22Rv1 (cell line): ENCODE measurements around the gene POLD2.

Experiments used
- H3K27ac ChIP-seq: fragments of 450-650 bp; 2 replicates; pipeline ENCODE4 v1.5.1; 2017
- ZFX ChIP-seq: fragments of 450-650 bp; IDR thresholded peaks from 2 replicates; pipeline ENCODE4 v1.6.1; 2017; ENCODE audit warnings: antibody characterized with exemption, borderline replicate concordance
- TF ChIP-seq, protein P1 (sequence below): fragments of 450-650 bp; IDR thresholded peaks from 2 replicates; pipeline ENCODE4 v1.5.1; 2017; ENCODE audit warnings: mild to moderate bottlenecking

Gene POLD2

DNA sequence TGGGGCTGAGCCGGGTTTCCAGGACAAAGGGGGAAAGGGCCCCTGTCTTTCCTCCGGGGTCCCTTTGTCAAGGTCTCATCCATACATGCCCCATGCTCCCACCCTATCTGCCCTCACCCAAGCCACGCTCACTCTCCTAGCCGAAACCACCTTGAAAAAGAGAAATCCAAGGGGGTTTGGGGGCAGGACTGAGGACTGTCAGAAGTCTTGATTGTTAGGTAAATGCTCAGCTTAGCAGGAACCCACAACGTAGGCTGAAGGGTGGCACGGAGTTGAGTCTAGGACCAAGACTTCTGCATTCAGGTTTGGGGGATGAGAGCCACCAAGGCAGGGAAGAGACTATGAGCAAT lies 57.3 kb downstream of the POLD2 start:
- TF ChIP-seq, protein P1, sequence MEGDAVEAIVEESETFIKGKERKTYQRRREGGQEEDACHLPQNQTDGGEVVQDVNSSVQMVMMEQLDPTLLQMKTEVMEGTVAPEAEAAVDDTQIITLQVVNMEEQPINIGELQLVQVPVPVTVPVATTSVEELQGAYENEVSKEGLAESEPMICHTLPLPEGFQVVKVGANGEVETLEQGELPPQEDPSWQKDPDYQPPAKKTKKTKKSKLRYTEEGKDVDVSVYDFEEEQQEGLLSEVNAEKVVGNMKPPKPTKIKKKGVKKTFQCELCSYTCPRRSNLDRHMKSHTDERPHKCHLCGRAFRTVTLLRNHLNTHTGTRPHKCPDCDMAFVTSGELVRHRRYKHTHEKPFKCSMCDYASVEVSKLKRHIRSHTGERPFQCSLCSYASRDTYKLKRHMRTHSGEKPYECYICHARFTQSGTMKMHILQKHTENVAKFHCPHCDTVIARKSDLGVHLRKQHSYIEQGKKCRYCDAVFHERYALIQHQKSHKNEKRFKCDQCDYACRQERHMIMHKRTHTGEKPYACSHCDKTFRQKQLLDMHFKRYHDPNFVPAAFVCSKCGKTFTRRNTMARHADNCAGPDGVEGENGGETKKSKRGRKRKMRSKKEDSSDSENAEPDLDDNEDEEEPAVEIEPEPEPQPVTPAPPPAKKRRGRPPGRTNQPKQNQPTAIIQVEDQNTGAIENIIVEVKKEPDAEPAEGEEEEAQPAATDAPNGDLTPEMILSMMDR: no peak
- no peak for TF ChIP-seq ZFX
- H3K27ac ChIP-seq: peak overlapping the region; percentile 80

DNA sequence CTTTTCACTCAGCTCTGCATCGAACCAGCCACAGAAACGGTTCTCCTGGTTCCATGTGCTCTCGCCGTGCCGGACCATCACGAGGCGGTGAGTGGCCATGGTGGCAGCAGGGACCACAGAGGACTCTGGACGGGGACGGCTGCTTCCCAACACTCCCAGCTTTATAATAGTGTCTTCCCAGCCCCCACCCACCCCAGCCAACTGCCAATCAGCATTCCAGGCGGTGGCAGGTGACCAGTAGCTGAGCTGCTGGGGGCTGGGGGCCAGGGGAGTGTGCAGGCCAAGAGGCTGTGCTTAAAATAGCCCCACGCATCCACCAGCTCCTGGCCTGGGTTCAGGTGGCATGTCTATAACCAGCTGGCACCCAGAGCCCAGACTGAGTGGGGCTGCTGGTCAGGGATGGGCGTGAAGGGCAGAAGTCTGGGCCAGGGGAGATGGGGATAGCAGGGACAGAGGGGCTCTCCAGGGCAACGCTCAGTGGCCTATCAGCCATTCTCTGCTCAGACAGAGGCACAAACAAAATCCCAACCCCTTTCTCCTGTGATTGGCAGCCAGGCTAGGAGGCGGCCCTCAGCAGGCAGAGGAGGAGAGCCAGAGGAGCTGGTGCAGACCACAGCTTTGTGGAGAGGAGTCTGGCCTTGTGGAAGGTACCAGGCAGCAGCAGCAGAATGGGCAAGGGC lies 57.8 kb downstream of the POLD2 start, which contains the start of gene PGAM2:
Gene PGAM2 (minus strand): TSS at position 137 of the 680 bp plus-strand sequence. CDS start 38 bp downstream, at position 99.
- TF ChIP-seq, protein P1: no peak
- no peak for TF ChIP-seq ZFX
- H3K27ac ChIP-seq: peak within 1 kb of the TSS; percentile 80

DNA sequence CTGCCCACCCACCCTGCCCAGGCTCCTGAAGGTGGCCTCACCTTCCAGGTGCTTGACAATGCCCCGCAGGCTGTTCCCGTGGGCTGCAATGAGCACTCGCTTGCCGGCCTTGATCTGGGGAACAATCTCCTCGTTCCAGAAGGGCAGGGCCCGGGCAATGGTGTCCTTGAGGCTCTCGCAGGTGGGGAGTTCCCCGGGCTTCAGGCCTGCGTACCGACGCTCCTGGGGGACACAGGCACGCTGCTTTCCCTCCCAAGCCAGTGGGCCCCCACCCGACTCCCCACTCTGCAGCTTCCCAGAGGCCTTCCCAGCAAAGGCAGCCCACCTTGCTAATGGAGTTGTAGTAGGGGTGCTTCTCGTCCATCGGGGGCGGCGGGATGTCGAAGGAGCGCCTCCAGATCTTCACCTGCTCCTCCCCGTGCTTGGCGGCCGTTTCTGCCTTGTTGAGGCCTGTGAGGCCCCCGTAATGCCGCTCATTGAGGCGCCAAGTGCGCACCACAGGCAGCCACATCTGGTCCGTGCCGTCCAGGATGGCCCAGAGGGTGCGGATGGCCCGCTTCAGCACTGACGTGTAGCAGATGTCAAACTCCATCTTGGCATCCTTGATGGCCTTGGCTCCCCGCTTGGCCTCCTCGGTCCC lies 58.4 kb downstream of the POLD2 start:
- TF ChIP-seq, protein P1: no peak
- H3K27ac ChIP-seq: peak overlapping the region; percentile 80
